Activated CD4-positive, alpha-beta T cell treated with anti-CD3 and anti-CD28 coated beads for 36 hours (primary cell): ENCODE measurements around the gene GREB1. TPM values are rescaled to one million over a fixed set of nuclear protein-coding genes. Genes with fewer than 3 reads are reported as not detected.

Experiments used
- ATAC-seq: fragments of 200-7000 bp; cut with Tn5 transposase; one replicate; pipeline ENCODE4 v1.10.0; 2021; ENCODE audit warnings: mild to moderate bottlenecking, moderate library complexity
- CTCF ChIA-PET: fragments of 350-600 bp; sonication (Branson Sonifier 250); formaldehyde crosslinking; loops from one replicate; lab custom pipeline; 2021; ENCODE audit warnings: antibody characterized with exemption; lab: Charles Lee
- POLR2A ChIA-PET: fragments of 350-600 bp; sonication (Branson Sonifier 250); formaldehyde crosslinking; loops from one replicate; lab custom pipeline; 2021; ENCODE audit warnings: antibody characterized with exemption, inconsistent platforms; lab: Charles Lee
- DNase-seq: peaks from one replicate; pipeline ENCODE4 v3.0.0-alpha.2; 2020
- H3K27ac Mint-ChIP-seq: one replicate; pipeline ENCODE4 v1.8.0; 2021; ENCODE audit warnings: mixed read lengths
- H3K27me3 Mint-ChIP-seq: one replicate; pipeline ENCODE4 v1.8.0; 2021; ENCODE audit warnings: mixed read lengths
- H3K36me3 Mint-ChIP-seq: one replicate; pipeline ENCODE4 v1.8.0; 2021; ENCODE audit warnings: low read depth, mixed read lengths
- H3K4me1 Mint-ChIP-seq: one replicate; pipeline ENCODE4 v1.8.0; 2021; ENCODE audit warnings: mixed read lengths
- H3K4me3 Mint-ChIP-seq: one replicate; pipeline ENCODE4 v1.8.0; 2021; ENCODE audit warnings: mild to moderate bottlenecking, moderate library complexity, mixed read lengths
- H3K9me3 Mint-ChIP-seq: one replicate; pipeline ENCODE4 v1.8.0; 2021; ENCODE audit warnings: low read depth, mixed read lengths
- intact Hi-C, 2 experiments: fragments of 100-400 bp; cut with DNase I in 1 of 2; cut with micrococcal nuclease in 1 of 2; formaldehyde crosslinking; loops; one replicate each; pipeline versions ENCODE4 v1.14.2 to v1.15.1; 2022 to 2024; cut with DNase I, micrococcal nuclease
- total RNA-seq, 2 experiments: library from RNA; stranded (reverse); gene quantifications; one replicate each; pipeline ENCODE4 v1.2.3, GENCODE V29; 2021

Gene GREB1
- total RNA-seq, 2 experiments from 2014 or later = 0.57 to 0.65 TPM

GRCh38 chr2:11541693-11542274 lies 7.9 kb downstream of the GREB1 start:
- intact Hi-C loops = no loop called here
- ATAC-seq (no peak), DNase-seq (no peak)
- CTCF ChIA-PET = no interaction called here
- no peaks in the 10 kb centered on the region for H3K4me1 Mint-ChIP-seq
- POLR2A ChIA-PET = no interaction called here
- no peak overlapping the region for H3K4me3 Mint-ChIP-seq
- H3K9me3 Mint-ChIP-seq = no peaks in the 10 kb centered on the region
- no peaks in the 10 kb centered on the region for H3K36me3 Mint-ChIP-seq
- peaks cover 17% of the 10 kb centered on the region for H3K27me3 Mint-ChIP-seq
- H3K27ac Mint-ChIP-seq = no peak overlapping the region

DNA sequence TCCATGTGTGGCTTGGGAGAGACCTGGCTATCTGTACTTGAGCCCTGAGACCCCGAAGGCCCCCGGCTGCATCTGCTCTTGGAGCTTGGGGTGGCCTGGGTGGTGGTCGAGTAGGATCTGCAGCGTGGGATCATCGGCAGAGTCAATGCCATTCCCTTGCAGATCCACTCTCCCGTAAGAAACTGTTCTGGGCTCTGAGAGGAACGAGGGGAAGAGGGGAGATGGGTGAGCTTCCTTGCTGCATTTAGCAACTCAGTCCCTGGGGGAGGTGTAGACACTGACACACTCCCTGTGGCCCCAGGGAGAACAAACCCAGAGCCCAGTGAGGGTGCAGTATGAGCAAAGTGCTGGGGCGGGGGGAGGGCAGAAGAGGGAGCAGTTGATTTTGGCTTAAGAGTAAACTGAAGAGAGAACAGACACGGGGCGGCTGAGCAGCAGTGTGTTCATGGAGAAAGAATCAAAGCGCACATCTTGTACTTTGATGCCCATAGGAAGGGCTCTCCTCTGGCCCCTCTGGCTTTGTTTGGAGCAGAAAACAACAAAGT lies 8.5 kb downstream of the GREB1 start:
- Mint-ChIP-seq H3K4me3 (no peak overlapping the region), H3K36me3 (no peaks in the 10 kb centered on the region), H3K9me3 (no peaks in the 10 kb centered on the region), H3K27ac (no peak overlapping the region), H3K4me1 (no peaks in the 10 kb centered on the region), H3K27me3 (peaks cover 17% of the 10 kb centered on the region)
- ATAC-seq (no peak), DNase-seq (no peak)
- CTCF ChIA-PET = no interaction called here
- POLR2A ChIA-PET = no interaction called here
- intact Hi-C loops = no loop called here

- ChIA-PET CTCF (no interaction called here), POLR2A (no interaction called here)
- DNase-seq (no peak), ATAC-seq (no peak)
- Mint-ChIP-seq H3K9me3 (no peaks in the 10 kb centered on the region), H3K4me1 (no peaks in the 10 kb centered on the region), H3K27me3 (peaks cover 19% of the 10 kb centered on the region), H3K36me3 (no peaks in the 10 kb centered on the region), H3K4me3 (no peak overlapping the region), H3K27ac (no peak overlapping the region)
- intact Hi-C loops = no loop called here
These were observed 9.7 kb downstream of the GREB1 start for GRCh38 chr2:11543337-11544216.

GRCh38 chr2:11546072-11546471 lies 12.2 kb downstream of the GREB1 start:
- Mint-ChIP-seq H3K36me3 (no peaks in the 10 kb centered on the region), H3K9me3 (peaks cover 3% of the 10 kb centered on the region), H3K27me3 (peaks cover 19% of the 10 kb centered on the region), H3K4me3 (no peak overlapping the region), H3K4me1 (no peaks in the 10 kb centered on the region), H3K27ac (no peak overlapping the region)
- CTCF ChIA-PET = interaction anchor here (0.7 to 1.2 kb wide), 2 partner anchors 11 to 284 kb away, joined by 3 to 4 read pairs; no protein-coding TSS in a partner anchor
- no peak for DNase-seq
- intact Hi-C loops = no loop called here
- POLR2A ChIA-PET = no interaction called here
- ATAC-seq = no peak

DNA sequence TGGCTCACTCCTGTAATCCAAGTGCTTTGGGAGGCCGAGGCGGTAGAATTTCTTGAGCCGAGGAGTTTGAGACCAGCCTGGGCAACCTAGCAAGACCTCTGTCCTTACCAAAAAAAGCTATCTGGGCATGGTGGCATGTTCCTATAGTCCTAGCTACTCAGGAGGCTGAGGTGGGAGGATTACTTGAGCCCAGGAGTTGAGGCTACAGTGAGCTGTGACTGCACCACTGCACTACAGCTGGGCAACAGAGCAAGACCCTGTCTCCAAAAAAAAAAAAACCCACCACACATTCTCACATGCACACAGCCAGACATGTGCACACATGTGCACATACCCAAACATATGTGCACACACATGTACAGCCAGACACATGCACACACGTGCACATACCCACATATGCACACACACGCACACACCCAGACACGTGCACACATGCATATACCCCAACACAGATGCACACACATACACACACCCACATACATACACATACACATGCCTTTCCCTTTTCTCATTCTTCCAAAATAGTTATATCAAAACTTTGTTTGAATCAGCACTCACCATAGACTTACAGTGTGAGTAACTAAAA lies 14.2 kb downstream of the GREB1 start:
- ChIA-PET CTCF (interaction anchor here (1.1 to 1.3 kb wide), 2 partner anchors 13 to 14 kb away, joined by 3 read pairs; partner anchors contain the start of gene GREB1), POLR2A (no interaction called here)
- intact Hi-C loops = no loop called here
- no peak overlapping the region for H3K27ac Mint-ChIP-seq
- ATAC-seq (no peak), DNase-seq (no peak)
- no peaks in the 10 kb centered on the region for H3K36me3 Mint-ChIP-seq
- no peaks in the 10 kb centered on the region for H3K4me1 Mint-ChIP-seq
- peaks cover 17% of the 10 kb centered on the region for H3K27me3 Mint-ChIP-seq
- H3K4me3 Mint-ChIP-seq = no peak overlapping the region
- H3K9me3 Mint-ChIP-seq = peaks cover 3% of the 10 kb centered on the region

- CTCF ChIA-PET = interaction anchor here (0.7 kb wide), 1 partner anchor 15 kb away, joined by 3 read pairs; no protein-coding TSS in a partner anchor
- Mint-ChIP-seq H3K36me3 (no peaks in the 10 kb centered on the region), H3K4me3 (no peak overlapping the region), H3K27me3 (peaks cover 26% of the 10 kb centered on the region), H3K9me3 (peaks cover 3% of the 10 kb centered on the region), H3K27ac (no peak overlapping the region), H3K4me1 (peaks cover 5% of the 10 kb centered on the region)
- no peak for DNase-seq
- ATAC-seq = no peak
- intact Hi-C loops = no loop called here
- POLR2A ChIA-PET = no interaction called here
These were observed 16.5 kb downstream of the GREB1 start for GRCh38 chr2:11550302-11550701.

- no peak for ATAC-seq
- H3K27me3 Mint-ChIP-seq = peaks cover 31% of the 10 kb centered on the region
- CTCF ChIA-PET = interaction anchor here (0.7 kb wide), 2 partner anchors 16 to 33 kb away, joined by 3 read pairs; no protein-coding TSS in a partner anchor
- peaks cover 5% of the 10 kb centered on the region for H3K4me1 Mint-ChIP-seq
- POLR2A ChIA-PET = no interaction called here
- no peak for DNase-seq
- intact Hi-C loops = no loop called here
- H3K9me3 Mint-ChIP-seq = peaks cover 3% of the 10 kb centered on the region
- no peak overlapping the region for H3K4me3 Mint-ChIP-seq
- no peak overlapping the region for H3K27ac Mint-ChIP-seq
- H3K36me3 Mint-ChIP-seq = no peaks in the 10 kb centered on the region
These were observed 17.2 kb downstream of the GREB1 start for GRCh38 chr2:11550901-11551568.

DNA sequence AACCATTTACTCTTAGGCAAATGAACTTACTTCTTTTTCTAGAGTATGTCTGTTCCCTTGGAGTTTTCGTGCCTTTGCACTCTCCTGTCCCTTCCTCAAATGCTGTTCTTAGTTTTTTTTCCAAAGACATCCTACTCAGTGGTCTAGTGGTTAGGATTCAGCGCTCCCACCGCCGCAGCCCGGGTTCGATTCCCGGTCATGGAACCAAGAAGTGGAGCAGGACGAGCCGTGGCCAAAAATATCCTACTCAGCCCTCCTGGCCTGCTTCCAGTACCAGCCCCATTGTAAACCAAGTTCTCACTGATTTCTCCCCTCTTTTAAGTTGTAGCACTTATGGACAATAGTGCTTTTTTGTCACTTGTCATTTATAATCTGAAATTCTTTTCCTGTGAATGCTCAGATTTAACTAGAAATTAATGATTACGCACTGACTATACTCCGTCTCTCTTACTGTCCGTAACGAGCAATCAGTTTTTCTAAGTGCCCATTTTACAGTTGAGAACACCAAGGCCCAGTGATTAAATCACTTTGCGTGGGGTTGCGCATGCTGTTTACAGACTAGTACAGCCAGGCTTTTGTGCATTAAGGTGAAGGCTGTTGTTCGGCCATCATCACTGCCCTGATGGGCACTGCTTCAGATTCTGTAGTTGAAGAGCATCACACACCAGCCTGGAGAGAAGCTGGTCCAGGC lies 17.9 kb downstream of the GREB1 start:
- Mint-ChIP-seq H3K9me3 (peaks cover 3% of the 10 kb centered on the region), H3K4me3 (no peak overlapping the region), H3K27ac (no peak overlapping the region), H3K27me3 (peaks cover 33% of the 10 kb centered on the region), H3K36me3 (no peaks in the 10 kb centered on the region), H3K4me1 (peaks cover 5% of the 10 kb centered on the region)
- ATAC-seq (no peak), DNase-seq (no peak)
- CTCF ChIA-PET = interaction anchor here (0.7 kb wide), 1 partner anchor 250 kb away, joined by 3 read pairs; no protein-coding TSS in a partner anchor
- intact Hi-C loops = no loop called here
- POLR2A ChIA-PET = no interaction called here

DNA sequence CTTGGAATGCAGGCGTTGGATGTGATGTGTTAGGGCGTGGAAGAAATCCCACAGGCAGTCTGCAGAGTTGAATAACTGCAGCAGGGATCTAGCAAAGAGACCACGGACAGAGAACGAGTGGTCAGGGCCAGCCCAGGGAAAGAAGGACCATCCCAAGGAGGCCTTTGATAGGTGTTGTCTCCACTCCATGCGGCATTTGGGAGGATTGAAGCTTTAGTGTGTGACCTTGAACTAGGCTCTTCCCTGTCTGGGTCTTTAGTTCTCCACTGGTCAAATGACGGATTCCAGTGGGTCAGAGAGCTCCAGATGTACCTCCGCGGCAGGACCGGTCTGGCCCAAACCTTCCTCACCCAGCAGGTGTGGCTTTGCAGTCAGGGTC lies 18.4 kb downstream of the GREB1 start:
- POLR2A ChIA-PET = no interaction called here
- no peak for DNase-seq
- no peak for ATAC-seq
- peaks cover 33% of the 10 kb centered on the region for H3K27me3 Mint-ChIP-seq
- no peak overlapping the region for H3K27ac Mint-ChIP-seq
- no peaks in the 10 kb centered on the region for H3K36me3 Mint-ChIP-seq
- CTCF ChIA-PET = interaction anchor here (0.7 kb wide), 1 partner anchor 250 kb away, joined by 3 read pairs; no protein-coding TSS in a partner anchor
- peaks cover 3% of the 10 kb centered on the region for H3K9me3 Mint-ChIP-seq
- peaks cover 5% of the 10 kb centered on the region for H3K4me1 Mint-ChIP-seq
- no peak overlapping the region for H3K4me3 Mint-ChIP-seq
- intact Hi-C loops = no loop called here

DNA sequence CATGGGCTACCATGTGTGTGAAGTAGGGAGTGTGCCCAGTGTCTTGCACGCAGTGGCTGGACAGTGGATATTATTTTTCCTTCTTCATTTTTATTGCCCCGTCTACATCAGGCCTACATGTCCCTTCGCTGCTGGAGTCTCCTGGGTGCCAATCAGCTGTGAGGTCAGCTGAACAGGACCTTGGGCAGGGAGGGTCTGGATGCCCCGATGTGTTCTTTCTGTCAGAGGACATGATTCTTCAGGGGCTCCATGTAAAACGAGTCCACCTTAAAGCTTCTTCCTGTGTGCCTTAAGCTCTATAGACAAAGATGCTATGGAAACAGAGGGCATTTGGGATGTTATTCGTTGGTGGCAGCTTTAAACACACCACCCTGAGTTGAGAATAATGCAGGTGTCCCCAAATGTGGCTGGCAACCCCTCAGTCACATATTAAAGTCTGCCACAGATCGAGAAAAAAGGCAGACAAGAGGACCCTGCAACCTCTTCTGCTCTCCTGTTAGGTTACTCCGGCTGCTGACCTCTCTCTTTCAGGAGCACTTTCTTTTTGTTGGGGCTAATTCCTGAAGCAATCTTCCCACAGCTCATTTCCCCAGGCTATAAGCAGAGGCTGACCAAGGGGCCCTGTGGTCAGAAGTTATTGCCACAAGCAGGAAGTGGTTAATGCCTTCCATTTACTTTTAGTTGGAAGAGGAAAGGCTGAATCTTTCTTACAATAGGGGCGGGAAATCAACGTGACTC lies 20.0 kb downstream of the GREB1 start:
- ATAC-seq = no peak
- POLR2A ChIA-PET = no interaction called here
- Mint-ChIP-seq H3K27me3 (peaks cover 34% of the 10 kb centered on the region), H3K4me3 (no peak overlapping the region), H3K36me3 (no peaks in the 10 kb centered on the region), H3K27ac (no peak overlapping the region), H3K9me3 (peaks cover 3% of the 10 kb centered on the region), H3K4me1 (peaks cover 5% of the 10 kb centered on the region)
- intact Hi-C loops = no loop called here
- DNase-seq = no peak
- CTCF ChIA-PET = interaction anchor here (1.0 kb wide), 1 partner anchor 10 kb away, joined by 3 read pairs; no protein-coding TSS in a partner anchor
